HepG2 (cell line): ENCODE results near the gene AP1M1. TPM values are rescaled to one million over a fixed set of nuclear protein-coding genes. Genes with fewer than 3 reads are reported as not detected.

Source experiments
- BHLHE40 ChIP-seq: IDR thresholded peaks from 2 replicates; pipeline ENCODE4 v1.6.1; 2011; ENCODE audit warnings: low read length, improper control_type of control experiment
- CREB1 ChIP-seq, 2 experiments: fragments of 450-650 bp in 1 of 2; IDR thresholded peaks; 2 replicates each; pipeline ENCODE4 v1.6.1; 2016 to 2017; ENCODE audit warnings: control low read depth in 1 of 2, mild to moderate bottlenecking in 1 of 2, missing compliant biosample characterization in 1 of 2, missing genetic modification characterization in 1 of 2
- ERF ChIP-seq: IDR thresholded peaks from 2 replicates; pipeline ENCODE4 v1.6.1; 2018; ENCODE audit warnings: missing biosample characterization, missing genetic modification reagents
- FOXC1 ChIP-seq: sonication (generic); formaldehyde crosslinking; IDR thresholded peaks from 2 replicates; pipeline ENCODE4 v1.8.0; 2022; ENCODE audit warnings: mild to moderate bottlenecking, missing genetic modification reagents, borderline replicate concordance
- FUBP1 ChIP-seq: sonication (generic); formaldehyde crosslinking; IDR thresholded peaks from 2 replicates; pipeline ENCODE4 v1.5.1; 2020; ENCODE audit warnings: missing genetic modification reagents, mild to moderate bottlenecking, borderline replicate concordance
- HMG20A ChIP-seq: IDR thresholded peaks from 2 replicates; pipeline ENCODE4 v1.6.1; 2016; ENCODE audit warnings: borderline replicate concordance
- HNF4G ChIP-seq, 2 experiments: sonication (generic) in 1 of 2; formaldehyde crosslinking in 1 of 2; IDR thresholded peaks; 2 replicates each; pipeline versions ENCODE4 v1.4.0 to v1.6.1; 2011 to 2020; ENCODE audit warnings: borderline replicate concordance in 2 of 2, low read depth in 2 of 2, mild to moderate bottlenecking in 2 of 2, low read length in 1 of 2, missing genetic modification reagents in 1 of 2, moderate library complexity in 1 of 2
- IRX3 ChIP-seq: sonication (generic); formaldehyde crosslinking; IDR thresholded peaks from 2 replicates; pipeline ENCODE4 v1.8.1; 2023; ENCODE audit warnings: mild to moderate bottlenecking, low read depth, missing genetic modification reagents, borderline replicate concordance
- KLF12 ChIP-seq: sonication (generic); formaldehyde crosslinking; IDR thresholded peaks from 2 replicates; pipeline ENCODE4 v1.4.0; 2020; ENCODE audit warnings: missing genetic modification reagents, borderline replicate concordance
- KLF13 ChIP-seq: sonication (generic); formaldehyde crosslinking; IDR thresholded peaks from 2 replicates; pipeline ENCODE4 v1.4.0; 2020; ENCODE audit warnings: mild to moderate bottlenecking, missing genetic modification reagents
- MTA1 ChIP-seq: sonication (generic); formaldehyde crosslinking; IDR thresholded peaks from 2 replicates; pipeline ENCODE4 v1.4.0; 2020; ENCODE audit warnings: missing genetic modification reagents, mild to moderate bottlenecking, borderline replicate concordance
- NBN ChIP-seq: fragments of 450-650 bp; conservative IDR thresholded peaks from 2 replicates; pipeline ENCODE4 v1.6.1; 2017
- NCOR1 ChIP-seq: fragments of 200-600 bp; sonication (generic); IDR thresholded peaks from 2 replicates; pipeline ENCODE4 v1.7.0; 2017; ENCODE audit warnings: antibody characterized with exemption, low read length, borderline replicate concordance
- NR2F6 ChIP-seq, 2 experiments: IDR thresholded peaks; 2 replicates each; pipeline ENCODE4 v1.6.1; 2016; ENCODE audit warnings: antibody characterized with exemption in 1 of 2, mild to moderate bottlenecking in 1 of 2
- PAWR ChIP-seq: sonication (generic); formaldehyde crosslinking; IDR thresholded peaks from 2 replicates; pipeline ENCODE4 v1.4.0; 2020; ENCODE audit warnings: missing genetic modification reagents, mild to moderate bottlenecking, borderline replicate concordance
- POGZ ChIP-seq: sonication (generic); formaldehyde crosslinking; IDR thresholded peaks from 2 replicates; pipeline ENCODE4 v1.4.0; 2020; ENCODE audit warnings: mild to moderate bottlenecking, missing genetic modification reagents
- SIX4 ChIP-seq: sonication (generic); formaldehyde crosslinking; IDR thresholded peaks from 2 replicates; pipeline ENCODE4 v1.4.0; 2020; ENCODE audit warnings: missing genetic modification reagents
- SMYD3 ChIP-seq: sonication (generic); formaldehyde crosslinking; IDR thresholded peaks from 2 replicates; pipeline ENCODE4 v1.8.1; 2023; ENCODE audit warnings: mild to moderate bottlenecking, missing genetic modification reagents
- ZFP36L2 ChIP-seq: sonication (generic); formaldehyde crosslinking; IDR thresholded peaks from 2 replicates; pipeline ENCODE4 v1.4.0; 2020; ENCODE audit warnings: missing genetic modification reagents
- ZNF263 ChIP-seq: sonication (generic); formaldehyde crosslinking; IDR thresholded peaks from 2 replicates; pipeline ENCODE4 v1.4.0; 2020; ENCODE audit warnings: missing genetic modification reagents
- ZNF337 ChIP-seq: sonication (generic); formaldehyde crosslinking; IDR thresholded peaks from 2 replicates; pipeline ENCODE4 v1.5.1; 2020; ENCODE audit warnings: missing genetic modification reagents, low read depth, mild to moderate bottlenecking, borderline replicate concordance
- polyA plus RNA-seq, 8 experiments: library from polyadenylated mRNA; depleted of rRNA in 3 of 8; stranded (reverse) in 7 of 8; unstranded in 1 of 8; fragments of >200 nt; fragmentation: Illumina TruSeq in 4 of 8; extraction: Trizol in 4 of 8; gene quantifications; 2 replicates each; pipeline versions ENCODE4 v1.2.1 to v1.2.3, GENCODE V29; 2011 to 2016; ENCODE audit warnings: low read depth in 4 of 8, missing spikeins in 1 of 8, mixed read lengths in 1 of 8; ENCODE audit not compliant: insufficient read depth in 1 of 8
- total RNA-seq, 5 experiments: library from RNA; depleted of rRNA; stranded (reverse); fragments of >200 nt; fragmentation: Illumina TruSeq; extraction: Trizol; gene quantifications; 2 replicates each; pipeline ENCODE4 v1.2.3, GENCODE V29; 2016; ENCODE audit warnings: low read depth in 1 of 5
- TF ChIP-seq, protein P1 (sequence below): sonication (generic); formaldehyde crosslinking; IDR thresholded peaks from 2 replicates; pipeline ENCODE4 v1.4.0; 2020; ENCODE audit warnings: low read depth, mild to moderate bottlenecking, missing genetic modification reagents
- TF ChIP-seq, protein P2 (sequence below): sonication (generic); formaldehyde crosslinking; IDR thresholded peaks from 2 replicates; pipeline ENCODE4 v1.4.0; 2020; ENCODE audit warnings: missing genetic modification reagents

AP1M1 gene
- total and polyA plus RNA-seq, 2 of the 13 experiments (the other 11 are each of a cell fraction or from before 2014, with no cell fraction given) = 34.4 to 46.1 TPM

- TF ChIP-seq HMG20A (peak; percentile 71; the same call in 1 of the 2 replicates), NBN (no peak), CREB1 (IDR thresholded peaks at IDR 0.05) (no peak), CREB1 (CRISPR knock-in tag; IDR thresholded peaks at IDR 0.05) (0 out of 2 replicates have a peak, but pooled peaks have one; percentile 32), KLF12 (CRISPR knock-in tag) (no peak), FUBP1 (CRISPR knock-in tag) (peak; percentile 64; the same call in 1 of the 2 replicates), NR2F6 (IDR thresholded peaks at IDR 0.05) (peak; percentile 68), NR2F6 (CRISPR knock-in tag; IDR thresholded peaks at IDR 0.05) (peak; percentile 78; the same call in 1 of the 2 replicates), BHLHE40 (peak; percentile 24; the same call in 1 of the 2 replicates), MTA1 (peak; percentile 62), NCOR1 (peak; percentile 98), PAWR (CRISPR knock-in tag) (no peak), POGZ (CRISPR knock-in tag) (peak; percentile 30; the same call in 1 of the 2 replicates), KLF13 (no peak), ZNF263 (CRISPR knock-in tag) (no peak), ZFP36L2 (CRISPR knock-in tag) (no peak), ZNF337 (CRISPR knock-in tag) (peak; percentile 86; the same call in 1 of the 2 replicates), ERF (CRISPR knock-in tag) (peak; percentile 62; the same call in 1 of the 2 replicates), SMYD3 (CRISPR knock-in tag) (no peak), SIX4 (CRISPR knock-in tag) (peak; percentile 48; the same call in 1 of the 2 replicates), HNF4G (IDR thresholded peaks at IDR 0.05; ENCODE audit: borderline replicate concordance, low read depth, low read length) (peak; percentile 99), HNF4G (CRISPR knock-in tag; IDR thresholded peaks at IDR 0.05; ENCODE audit: borderline replicate concordance, low read depth) (peak; percentile 97), IRX3 (CRISPR knock-in tag) (no peak), FOXC1 (0 out of 2 replicates have a peak, but pooled peaks have one; percentile 12)
- TF ChIP-seq, protein P1, sequence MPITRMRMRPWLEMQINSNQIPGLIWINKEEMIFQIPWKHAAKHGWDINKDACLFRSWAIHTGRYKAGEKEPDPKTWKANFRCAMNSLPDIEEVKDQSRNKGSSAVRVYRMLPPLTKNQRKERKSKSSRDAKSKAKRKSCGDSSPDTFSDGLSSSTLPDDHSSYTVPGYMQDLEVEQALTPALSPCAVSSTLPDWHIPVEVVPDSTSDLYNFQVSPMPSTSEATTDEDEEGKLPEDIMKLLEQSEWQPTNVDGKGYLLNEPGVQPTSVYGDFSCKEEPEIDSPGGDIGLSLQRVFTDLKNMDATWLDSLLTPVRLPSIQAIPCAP = no peak
- TF ChIP-seq, protein P2, sequence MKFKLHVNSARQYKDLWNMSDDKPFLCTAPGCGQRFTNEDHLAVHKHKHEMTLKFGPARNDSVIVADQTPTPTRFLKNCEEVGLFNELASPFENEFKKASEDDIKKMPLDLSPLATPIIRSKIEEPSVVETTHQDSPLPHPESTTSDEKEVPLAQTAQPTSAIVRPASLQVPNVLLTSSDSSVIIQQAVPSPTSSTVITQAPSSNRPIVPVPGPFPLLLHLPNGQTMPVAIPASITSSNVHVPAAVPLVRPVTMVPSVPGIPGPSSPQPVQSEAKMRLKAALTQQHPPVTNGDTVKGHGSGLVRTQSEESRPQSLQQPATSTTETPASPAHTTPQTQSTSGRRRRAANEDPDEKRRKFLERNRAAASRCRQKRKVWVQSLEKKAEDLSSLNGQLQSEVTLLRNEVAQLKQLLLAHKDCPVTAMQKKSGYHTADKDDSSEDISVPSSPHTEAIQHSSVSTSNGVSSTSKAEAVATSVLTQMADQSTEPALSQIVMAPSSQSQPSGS (CRISPR knock-in tag) = peak; percentile 58; the same call in 1 of the 2 replicates
These were observed 2.6 kb downstream of the AP1M1 start (continued) for GRCh38 chr19:16200038-16201010.
